ENCODE results near the gene APPL2.

- TF ChIP-seq POLR2A (IDR thresholded peaks at IDR 0.05) (no peak), CTCF (IDR thresholded peaks at IDR 0.05) (no peak)
Observed at GRCh38 chr12:105285378-105285777, 49.4 kb upstream of the APPL2 start.

All from stomach (tissue), 4 donors.